K562 (cell line): ENCODE data around the gene ZER1. TPM values are rescaled to one million over a fixed set of nuclear protein-coding genes. Genes with fewer than 3 reads are reported as not detected.

Source experiments
- BRD9 ChIP-seq: fragments of 450-650 bp; IDR thresholded peaks from 2 replicates; pipeline ENCODE4 v1.6.1; 2018; ENCODE audit warnings: low read depth; ENCODE audit not compliant: partially characterized antibody
- EWSR1 ChIP-seq: fragments of 450-650 bp; IDR thresholded peaks from 2 replicates; pipeline ENCODE4 v1.6.1; 2018; ENCODE audit warnings: borderline replicate concordance, mild to moderate bottlenecking, low read depth, moderate library complexity; ENCODE audit not compliant: partially characterized antibody
- GABPA ChIP-seq: fragments of 200-800 bp; sonication (Bioruptor generic); conservative IDR thresholded peaks from 2 replicates; pipeline ENCODE4 v1.6.1; 2016; ENCODE audit warnings: low read depth, missing genetic modification characterization, missing compliant biosample characterization
- HEY1 ChIP-seq: fragments of 250-450 bp; sonication (Bioruptor Pico); IDR thresholded peaks from 2 replicates; pipeline ENCODE4 v1.5.0; 2020; ENCODE audit warnings: mild to moderate bottlenecking, moderate library complexity, borderline replicate concordance
- MEF2A ChIP-seq: IDR thresholded peaks from 2 replicates; pipeline ENCODE4 v1.6.1; 2011; ENCODE audit warnings: low read depth, mild to moderate bottlenecking, low read length, moderate library complexity; ENCODE audit not compliant: control insufficient read depth
- NUFIP1 ChIP-seq: fragments of 450-650 bp; IDR thresholded peaks from 2 replicates; pipeline ENCODE4 v1.6.1; 2018; ENCODE audit not compliant: partially characterized antibody
- POU5F1 ChIP-seq: fragments of 150-350 bp; IDR thresholded peaks from 2 replicates; pipeline ENCODE4 v1.6.1; 2014; ENCODE audit warnings: borderline replicate concordance, low read length, low read depth, mild to moderate bottlenecking; ENCODE audit not compliant: partially characterized antibody
- PPARD ChIP-seq: fragments of 250-450 bp; sonication (Bioruptor Pico); IDR thresholded peaks from 2 replicates; pipeline ENCODE4 v1.8.0; 2022; ENCODE audit warnings: inconsistent platforms, mild to moderate bottlenecking, moderate library complexity
- RBM34 ChIP-seq: fragments of 200-400 bp; formaldehyde crosslinking; IDR thresholded peaks from 2 replicates; pipeline ENCODE4 v1.6.1; 2018; ENCODE audit warnings: low read length, borderline replicate concordance; ENCODE audit not compliant: insufficient read depth
- TAF7 ChIP-seq: fragments of 450-650 bp; IDR thresholded peaks from 2 replicates; pipeline ENCODE4 v1.6.1; 2016; ENCODE audit warnings: missing genetic modification characterization, missing compliant biosample characterization
- ZNF830 ChIP-seq: fragments of 250-450 bp; sonication (Bioruptor Pico); IDR thresholded peaks from 2 replicates; pipeline ENCODE4 v1.5.0; 2021; ENCODE audit warnings: mild to moderate bottlenecking
- polyA plus RNA-seq, 8 experiments: library from polyadenylated mRNA; depleted of rRNA in 4 of 8; stranded (reverse) in 5 of 8; unstranded in 3 of 8; fragments of >200 nt; fragmentation: Nextera tagmentation in 2 of 8; fragmentation: Illumina TruSeq in 1 of 8; extraction: Ambion mirVana in 2 of 8; extraction: Trizol in 1 of 8; gene quantifications; 2 replicates each; pipeline versions ENCODE4 v1.2.1 to v1.2.3, GENCODE V29; 2011 to 2014; ENCODE audit warnings: inconsistent platforms in 1 of 8, missing spikeins in 1 of 8
- total RNA-seq, 7 experiments: library from RNA; depleted of rRNA in 6 of 7; stranded (reverse); fragments of >200 nt in 6 of 7; fragmentation: Illumina TruSeq in 2 of 7; extraction: Trizol in 2 of 7; gene quantifications; 2 replicates each; pipeline versions ENCODE4 v1.2.1 to v1.2.3, GENCODE V29; 2011 to 2021; ENCODE audit warnings: low replicate concordance in 1 of 7
- TF ChIP-seq, protein P1 (sequence below): fragments of 450-650 bp; conservative IDR thresholded peaks from 2 replicates; pipeline ENCODE4 v1.6.1; 2016; ENCODE audit warnings: missing genetic modification characterization, low read depth, mild to moderate bottlenecking, missing compliant biosample characterization, moderate library complexity
- TF ChIP-seq, protein P2 (sequence below): fragments of 250-450 bp; sonication (Bioruptor Pico); IDR thresholded peaks from 2 replicates; pipeline ENCODE4 v1.8.0; 2022; ENCODE audit warnings: moderate library complexity, mild to moderate bottlenecking, inconsistent platforms
- TF ChIP-seq, protein P3 (sequence below), 3 experiments: fragments of 200-800 bp in 1 of 3; sonication (Bioruptor generic) in 1 of 3; sonication (generic) in 1 of 3; formaldehyde crosslinking in 1 of 3; IDR thresholded peaks; 2 replicates each; pipeline versions ENCODE4 v1.6.1 to v1.8.0; 2016 to 2022; ENCODE audit warnings: mild to moderate bottlenecking in 2 of 3, missing compliant biosample characterization in 2 of 3, missing genetic modification characterization in 2 of 3, missing genetic modification reagents in 1 of 3
- TF ChIP-seq, protein P4 (sequence below): fragments of 250-450 bp; sonication (Bioruptor Pico); IDR thresholded peaks from 2 replicates; pipeline ENCODE4 v1.4.0; 2020

Gene ZER1
- total and polyA plus RNA-seq, 9 of the 15 experiments (the other 6 are each of a cell fraction or from before 2014, with no cell fraction given), result 0.07 to 10.7 (median 6.2) TPM

DNA sequence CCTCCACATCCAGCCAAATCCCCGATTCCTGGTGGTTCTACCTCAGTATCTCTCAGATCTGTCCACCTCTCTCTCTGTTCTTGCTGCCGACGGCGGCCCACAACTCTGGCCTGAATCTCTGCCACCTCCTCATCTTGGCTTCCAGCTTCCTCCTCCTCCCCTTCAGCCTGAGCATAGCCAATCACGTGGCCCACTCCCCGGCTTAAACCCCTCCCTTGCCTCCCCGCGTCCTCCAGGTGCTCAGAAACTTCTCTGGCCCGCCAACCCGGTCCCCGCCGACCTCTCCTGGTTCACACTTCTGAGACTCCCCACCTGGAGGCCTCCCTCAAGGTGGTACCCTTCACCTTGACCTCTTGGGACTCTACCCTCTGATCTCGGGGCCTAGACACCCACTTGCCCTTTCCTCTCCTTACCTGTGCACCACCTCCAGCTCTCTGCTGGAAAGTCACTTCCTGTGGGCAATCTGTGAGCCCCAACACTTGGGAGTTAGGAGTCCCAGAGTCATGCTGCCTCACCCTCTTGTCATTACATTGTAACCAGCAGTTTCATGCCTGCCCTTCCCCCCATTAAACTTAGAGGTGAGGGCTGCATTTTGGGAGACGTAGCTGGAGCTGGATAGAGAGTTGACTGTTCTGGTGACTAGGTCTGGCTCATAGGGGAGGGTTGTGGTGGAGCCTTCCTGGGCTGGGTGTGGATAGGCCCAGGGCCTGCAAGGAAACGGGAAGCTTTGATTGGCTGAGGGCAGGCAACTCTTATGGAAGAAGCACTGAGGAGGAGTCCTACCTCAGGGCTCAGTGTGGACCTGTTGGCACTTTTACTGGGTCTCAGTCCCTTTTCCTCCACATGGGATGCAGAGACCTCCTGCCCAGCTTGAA is 87.2 kb downstream of the ZER1 start (continued):
- TF ChIP-seq, protein P1, sequence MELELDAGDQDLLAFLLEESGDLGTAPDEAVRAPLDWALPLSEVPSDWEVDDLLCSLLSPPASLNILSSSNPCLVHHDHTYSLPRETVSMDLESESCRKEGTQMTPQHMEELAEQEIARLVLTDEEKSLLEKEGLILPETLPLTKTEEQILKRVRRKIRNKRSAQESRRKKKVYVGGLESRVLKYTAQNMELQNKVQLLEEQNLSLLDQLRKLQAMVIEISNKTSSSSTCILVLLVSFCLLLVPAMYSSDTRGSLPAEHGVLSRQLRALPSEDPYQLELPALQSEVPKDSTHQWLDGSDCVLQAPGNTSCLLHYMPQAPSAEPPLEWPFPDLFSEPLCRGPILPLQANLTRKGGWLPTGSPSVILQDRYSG (tag), result peak; percentile 39; the same call in 1 of the 2 replicates
- no peak for TF ChIP-seq ZNF830 (CRISPR knock-in tag)
- TF ChIP-seq NUFIP1, result no peak
- TF ChIP-seq POU5F1, result no peak
- TF ChIP-seq, protein P2, sequence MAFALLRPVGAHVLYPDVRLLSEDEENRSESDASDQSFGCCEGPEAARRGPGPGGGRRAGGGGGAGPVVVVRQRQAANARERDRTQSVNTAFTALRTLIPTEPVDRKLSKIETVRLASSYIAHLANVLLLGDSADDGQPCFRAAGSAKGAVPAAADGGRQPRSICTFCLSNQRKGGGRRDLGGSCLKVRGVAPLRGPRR, result no peak
- TF ChIP-seq PPARD (CRISPR knock-in tag), result no peak
- TF ChIP-seq MEF2A, result no peak
- TF ChIP-seq HEY1 (CRISPR knock-in tag), result no peak
- TF ChIP-seq GABPA (tag), result no peak
- TF ChIP-seq, protein P3, sequence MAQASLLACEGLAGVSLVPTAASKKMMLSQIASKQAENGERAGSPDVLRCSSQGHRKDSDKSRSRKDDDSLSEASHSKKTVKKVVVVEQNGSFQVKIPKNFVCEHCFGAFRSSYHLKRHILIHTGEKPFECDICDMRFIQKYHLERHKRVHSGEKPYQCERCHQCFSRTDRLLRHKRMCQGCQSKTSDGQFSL (CRISPR knock-in tag; IDR thresholded peaks at IDR 0.05), result no peak
- TF ChIP-seq, protein P3 (tag; IDR thresholded peaks at IDR 0.05), result no peak
- TF ChIP-seq RBM34, result no peak
- TF ChIP-seq, protein P4, sequence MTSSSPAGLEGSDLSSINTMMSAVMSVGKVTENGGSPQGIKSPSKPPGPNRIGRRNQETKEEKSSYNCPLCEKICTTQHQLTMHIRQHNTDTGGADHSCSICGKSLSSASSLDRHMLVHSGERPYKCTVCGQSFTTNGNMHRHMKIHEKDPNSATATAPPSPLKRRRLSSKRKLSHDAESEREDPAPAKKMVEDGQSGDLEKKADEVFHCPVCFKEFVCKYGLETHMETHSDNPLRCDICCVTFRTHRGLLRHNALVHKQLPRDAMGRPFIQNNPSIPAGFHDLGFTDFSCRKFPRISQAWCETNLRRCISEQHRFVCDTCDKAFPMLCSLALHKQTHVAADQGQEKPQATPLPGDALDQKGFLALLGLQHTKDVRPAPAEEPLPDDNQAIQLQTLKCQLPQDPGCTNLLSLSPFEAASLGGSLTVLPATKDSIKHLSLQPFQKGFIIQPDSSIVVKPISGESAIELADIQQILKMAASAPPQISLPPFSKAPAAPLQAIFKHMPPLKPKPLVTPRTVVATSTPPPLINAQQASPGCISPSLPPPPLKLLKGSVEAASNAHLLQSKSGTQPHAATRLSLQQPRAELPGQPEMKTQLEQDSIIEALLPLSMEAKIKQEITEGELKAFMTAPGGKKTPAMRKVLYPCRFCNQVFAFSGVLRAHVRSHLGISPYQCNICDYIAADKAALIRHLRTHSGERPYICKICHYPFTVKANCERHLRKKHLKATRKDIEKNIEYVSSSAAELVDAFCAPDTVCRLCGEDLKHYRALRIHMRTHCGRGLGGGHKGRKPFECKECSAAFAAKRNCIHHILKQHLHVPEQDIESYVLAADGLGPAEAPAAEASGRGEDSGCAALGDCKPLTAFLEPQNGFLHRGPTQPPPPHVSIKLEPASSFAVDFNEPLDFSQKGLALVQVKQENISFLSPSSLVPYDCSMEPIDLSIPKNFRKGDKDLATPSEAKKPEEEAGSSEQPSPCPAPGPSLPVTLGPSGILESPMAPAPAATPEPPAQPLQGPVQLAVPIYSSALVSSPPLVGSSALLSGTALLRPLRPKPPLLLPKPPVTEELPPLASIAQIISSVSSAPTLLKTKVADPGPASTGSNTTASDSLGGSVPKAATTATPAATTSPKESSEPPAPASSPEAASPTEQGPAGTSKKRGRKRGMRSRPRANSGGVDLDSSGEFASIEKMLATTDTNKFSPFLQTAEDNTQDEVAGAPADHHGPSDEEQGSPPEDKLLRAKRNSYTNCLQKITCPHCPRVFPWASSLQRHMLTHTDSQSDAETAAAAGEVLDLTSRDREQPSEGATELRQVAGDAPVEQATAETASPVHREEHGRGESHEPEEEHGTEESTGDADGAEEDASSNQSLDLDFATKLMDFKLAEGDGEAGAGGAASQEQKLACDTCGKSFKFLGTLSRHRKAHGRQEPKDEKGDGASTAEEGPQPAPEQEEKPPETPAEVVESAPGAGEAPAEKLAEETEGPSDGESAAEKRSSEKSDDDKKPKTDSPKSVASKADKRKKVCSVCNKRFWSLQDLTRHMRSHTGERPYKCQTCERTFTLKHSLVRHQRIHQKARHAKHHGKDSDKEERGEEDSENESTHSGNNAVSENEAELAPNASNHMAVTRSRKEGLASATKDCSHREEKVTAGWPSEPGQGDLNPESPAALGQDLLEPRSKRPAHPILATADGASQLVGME (CRISPR knock-in tag), result no peak
- TF ChIP-seq TAF7 (tag), result no peak
- TF ChIP-seq BRD9, result no peak
- no peak for TF ChIP-seq EWSR1
